Measurements from ENCODE around the gene MAGI2.

Gene MAGI2

DNA sequence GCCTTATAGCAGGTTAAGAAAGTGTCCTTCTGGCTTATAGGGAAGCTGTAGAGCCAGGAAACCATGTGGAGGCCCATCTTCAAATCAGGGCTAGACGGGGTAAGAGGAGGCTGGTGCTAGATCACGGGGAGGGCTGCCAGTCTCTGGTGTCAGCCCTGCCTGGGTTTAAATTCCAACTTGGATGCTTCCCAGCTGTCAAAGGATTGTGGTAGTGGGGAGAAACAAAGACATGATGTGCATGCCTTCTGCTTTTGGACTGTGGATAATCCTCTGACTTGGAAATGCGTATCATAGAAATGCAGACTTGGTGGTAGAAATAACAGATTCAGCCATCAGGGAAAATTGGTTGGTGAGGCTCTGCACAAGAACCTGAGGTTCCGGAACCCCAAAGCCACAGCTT is 1329.3 kb downstream of the MAGI2 start:
- TF ChIP-seq, protein P1, sequence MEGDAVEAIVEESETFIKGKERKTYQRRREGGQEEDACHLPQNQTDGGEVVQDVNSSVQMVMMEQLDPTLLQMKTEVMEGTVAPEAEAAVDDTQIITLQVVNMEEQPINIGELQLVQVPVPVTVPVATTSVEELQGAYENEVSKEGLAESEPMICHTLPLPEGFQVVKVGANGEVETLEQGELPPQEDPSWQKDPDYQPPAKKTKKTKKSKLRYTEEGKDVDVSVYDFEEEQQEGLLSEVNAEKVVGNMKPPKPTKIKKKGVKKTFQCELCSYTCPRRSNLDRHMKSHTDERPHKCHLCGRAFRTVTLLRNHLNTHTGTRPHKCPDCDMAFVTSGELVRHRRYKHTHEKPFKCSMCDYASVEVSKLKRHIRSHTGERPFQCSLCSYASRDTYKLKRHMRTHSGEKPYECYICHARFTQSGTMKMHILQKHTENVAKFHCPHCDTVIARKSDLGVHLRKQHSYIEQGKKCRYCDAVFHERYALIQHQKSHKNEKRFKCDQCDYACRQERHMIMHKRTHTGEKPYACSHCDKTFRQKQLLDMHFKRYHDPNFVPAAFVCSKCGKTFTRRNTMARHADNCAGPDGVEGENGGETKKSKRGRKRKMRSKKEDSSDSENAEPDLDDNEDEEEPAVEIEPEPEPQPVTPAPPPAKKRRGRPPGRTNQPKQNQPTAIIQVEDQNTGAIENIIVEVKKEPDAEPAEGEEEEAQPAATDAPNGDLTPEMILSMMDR (IDR thresholded peaks at IDR 0.05; ENCODE audit: low read depth, low read length, missing control alignments) = no peak
- in situ Hi-C loops (cut with HindIII; ENCODE audit: low sequenced_read_pairs) = no loop called here
- DNase-seq (ENCODE audit: low read depth) = no peak
- no peak overlapping the region for H3K4me3 ChIP-seq (ENCODE audit: low read depth, low read length)

DNA sequence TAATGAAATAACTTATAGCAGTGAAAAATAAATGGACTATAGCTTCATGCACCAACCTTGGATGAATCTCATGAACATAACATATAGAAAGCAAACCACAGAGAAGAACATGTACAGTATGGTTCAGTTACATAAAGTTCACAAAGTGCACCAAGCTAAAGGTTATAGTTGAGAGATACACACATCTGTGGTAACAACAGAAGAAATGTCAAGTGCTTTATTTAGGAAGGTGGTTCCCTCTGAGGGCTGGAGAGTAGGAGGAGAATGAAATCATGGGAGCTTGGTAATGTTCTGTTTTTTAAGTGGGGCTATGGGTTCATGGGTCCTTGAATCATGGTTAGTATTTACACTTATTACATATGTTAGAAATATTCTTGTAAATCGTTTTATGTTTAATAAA is 1331.6 kb downstream of the MAGI2 start:
- H3K4me3 ChIP-seq (ENCODE audit: low read depth, low read length) = no peak overlapping the region
- in situ Hi-C loops (cut with HindIII; ENCODE audit: low sequenced_read_pairs) = no loop called here
- DNase-seq (ENCODE audit: low read depth) = no peak
- TF ChIP-seq, protein P1 (IDR thresholded peaks at IDR 0.05; ENCODE audit: low read depth, low read length, missing control alignments) = no peak

DNA sequence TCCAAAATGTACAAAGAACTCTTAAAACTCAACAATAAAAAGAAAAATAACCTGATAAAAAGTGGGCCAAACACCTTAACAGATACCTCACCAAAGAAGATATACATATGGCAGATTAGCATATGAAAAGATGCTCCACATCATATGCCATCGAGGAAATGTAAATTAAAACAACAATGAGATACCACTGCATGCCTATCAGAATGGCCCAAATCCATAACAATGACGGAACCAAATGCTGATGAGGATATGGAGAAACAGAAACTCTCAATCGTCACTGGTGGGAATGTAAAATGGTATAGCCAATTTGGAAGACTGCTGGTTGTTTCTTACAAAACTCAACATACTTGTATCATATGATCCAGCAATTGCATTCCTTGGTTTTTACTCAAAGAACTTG is 1335.0 kb downstream of the MAGI2 start:
- TF ChIP-seq, protein P1 (IDR thresholded peaks at IDR 0.05; ENCODE audit: low read depth, low read length, missing control alignments) = no peak
- in situ Hi-C loops (cut with HindIII; ENCODE audit: low sequenced_read_pairs) = no loop called here

DNA sequence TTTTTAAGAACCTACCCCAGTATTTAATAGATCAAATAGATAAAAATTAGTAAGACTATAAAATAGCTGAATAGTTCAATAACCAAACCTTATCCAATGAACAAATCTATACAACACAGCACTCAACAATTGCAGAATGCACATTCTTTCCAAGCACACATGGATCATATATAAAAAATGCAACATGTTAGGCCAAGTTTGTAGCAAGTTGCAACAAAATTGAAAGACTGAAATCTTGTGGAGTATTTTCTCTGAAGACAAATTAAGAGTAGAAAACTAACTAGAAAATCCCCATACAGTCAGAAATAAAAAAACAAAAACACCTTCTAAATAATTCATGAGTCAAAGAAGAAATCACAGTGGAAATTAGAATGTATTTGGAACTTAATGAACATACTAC is 1337.6 kb downstream of the MAGI2 start:
- H3K4me3 ChIP-seq (ENCODE audit: low read depth, low read length) = no peak overlapping the region
- DNase-seq (ENCODE audit: low read depth) = no peak
- in situ Hi-C loops (cut with HindIII; ENCODE audit: low sequenced_read_pairs) = no loop called here
- TF ChIP-seq, protein P1 (IDR thresholded peaks at IDR 0.05; ENCODE audit: low read depth, low read length, missing control alignments) = no peak

More for the DNA sequence above, 1335.0 kb downstream of the MAGI2 start:
- H3K4me3 ChIP-seq (ENCODE audit: low read depth, low read length) = no peak overlapping the region
- no peak for DNase-seq (ENCODE audit: low read depth)

DNA sequence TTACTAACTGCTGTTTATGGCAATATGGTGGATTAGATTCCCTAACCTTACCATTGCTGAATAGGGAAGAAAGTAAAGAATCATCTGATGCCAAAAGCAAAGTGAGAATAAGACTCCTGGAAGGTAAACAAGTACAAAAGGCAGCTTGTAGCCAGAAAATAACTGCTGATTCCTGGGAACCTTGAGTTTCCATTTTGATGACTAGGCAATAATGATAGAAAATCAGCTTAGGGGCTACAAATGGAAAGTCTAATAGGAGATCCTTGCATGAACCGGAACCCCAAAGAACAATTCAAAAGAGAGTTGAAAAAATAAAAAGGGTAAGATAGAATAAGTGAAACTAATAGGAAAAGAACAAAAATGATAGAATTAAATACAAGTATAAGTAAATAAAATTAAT is 1338.5 kb downstream of the MAGI2 start:
- TF ChIP-seq, protein P1 (IDR thresholded peaks at IDR 0.05; ENCODE audit: low read depth, low read length, missing control alignments) = no peak
- in situ Hi-C loops (cut with HindIII; ENCODE audit: low sequenced_read_pairs) = no loop called here
- DNase-seq (ENCODE audit: low read depth) = no peak
- no peak overlapping the region for H3K4me3 ChIP-seq (ENCODE audit: low read depth, low read length)

DNA sequence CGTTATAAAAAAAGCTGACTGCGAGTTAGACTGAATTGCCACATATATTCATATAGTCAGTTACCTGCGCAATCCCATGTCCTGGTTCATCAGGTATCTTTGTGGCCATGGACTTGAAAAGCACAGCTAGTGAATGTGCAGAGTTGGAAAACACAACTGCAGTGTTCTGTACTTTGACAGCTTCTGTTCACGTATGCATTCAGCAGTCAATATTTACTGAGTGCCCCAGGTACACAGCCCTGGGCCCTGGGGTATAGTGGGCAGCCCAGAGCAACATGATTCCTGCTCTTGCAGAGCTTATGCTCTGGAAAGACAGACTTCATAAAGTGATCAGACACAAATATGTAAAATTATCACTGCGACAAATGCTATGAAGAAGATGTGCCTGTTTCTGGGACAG is 1341.0 kb downstream of the MAGI2 start:
- TF ChIP-seq, protein P1 (IDR thresholded peaks at IDR 0.05; ENCODE audit: low read depth, low read length, missing control alignments) = no peak
- in situ Hi-C loops (cut with HindIII; ENCODE audit: low sequenced_read_pairs) = no loop called here
- no peak for DNase-seq (ENCODE audit: low read depth)

DNA sequence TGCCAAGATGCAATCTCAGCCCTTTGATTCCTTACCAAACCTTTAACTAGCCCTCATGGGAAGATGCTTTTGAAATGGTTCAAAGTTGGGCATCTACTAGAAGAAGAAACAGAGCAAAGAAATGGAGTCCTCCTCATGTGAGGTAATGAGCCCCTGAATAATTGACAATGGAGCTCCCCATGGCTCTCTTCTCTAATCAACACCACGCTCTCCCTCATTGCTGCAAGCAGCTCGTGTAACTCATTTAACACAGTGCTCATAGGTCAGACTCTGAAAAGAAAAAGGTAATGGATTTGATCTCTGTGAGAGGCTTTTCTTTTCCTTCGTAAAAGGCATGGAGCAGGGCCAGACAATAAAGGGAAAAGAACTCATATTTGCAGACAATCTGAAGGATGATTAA is 1342.1 kb downstream of the MAGI2 start:
- no peak overlapping the region for H3K4me3 ChIP-seq (ENCODE audit: low read depth, low read length)
- TF ChIP-seq, protein P1 (IDR thresholded peaks at IDR 0.05; ENCODE audit: low read depth, low read length, missing control alignments) = no peak
- in situ Hi-C loops (cut with HindIII; ENCODE audit: low sequenced_read_pairs) = no loop called here
- DNase-seq (ENCODE audit: low read depth) = no peak

More for the DNA sequence above, 1341.0 kb downstream of the MAGI2 start:
- H3K4me3 ChIP-seq (ENCODE audit: low read depth, low read length) = no peak overlapping the region

Measured in astrocyte of the cerebellum (primary cell).